IMR-90 (cell line): ENCODE measurements around the gene NOP14. TPM values are rescaled to one million over a fixed set of nuclear protein-coding genes. Genes with fewer than 3 reads are reported as not detected.

Experiments used
- ATAC-seq: fragments of 200-7000 bp; cut with Tn5 transposase; 2 replicates; pipeline ENCODE4 v1.9.1; 2020; ENCODE audit warnings: low read depth, mild to moderate bottlenecking, moderate library complexity
- BruUV-seq: library from RNA; stranded (reverse); fragments of 400-500 nt; replicated peaks from 2 replicates; lab custom pipeline; 2021; lab: Mats Ljungman, UMichigan
- CTCF ChIA-PET: fragments of 300-600 bp; formaldehyde crosslinking; extraction: SDS; loops from one replicate; lab custom pipeline; 2021; ENCODE audit warnings: antibody characterized with exemption; lab: Yijun Ruan, JAX
- POLR2A ChIA-PET: fragments of 300-600 bp; sonication (Branson Sonifier 250); formaldehyde crosslinking; loops from one replicate; lab custom pipeline; 2022; ENCODE audit warnings: antibody characterized with exemption; ENCODE audit not compliant: unreplicated experiment; lab: Charles Lee
- DNase-seq: peaks from one replicate; pipeline ENCODE4 v3.0.0; 2013
- H2AFZ ChIP-seq: replicated peaks from 2 replicates; pipeline ENCODE3; 2013; ENCODE audit warnings: low read length, mild to moderate bottlenecking; ENCODE audit not compliant: poor library complexity
- H2AK5ac ChIP-seq: 2 replicates; pipeline ENCODE4 v1.6.1; 2013; ENCODE audit warnings: low read depth, low read length, inconsistent platforms
- H2AK9ac ChIP-seq: replicated peaks from 2 replicates; pipeline ENCODE3; 2013; ENCODE audit warnings: mild to moderate bottlenecking, low read depth, low read length, moderate library complexity; ENCODE audit not compliant: poor library complexity
- H2BK120ac ChIP-seq: 2 replicates; pipeline ENCODE4 v1.6.1; 2013; ENCODE audit warnings: low read depth, low read length, inconsistent platforms
- H2BK15ac ChIP-seq: 3 replicates; pipeline ENCODE4 v1.6.1; 2013; ENCODE audit warnings: low read depth, low read length, inconsistent platforms
- H2BK20ac ChIP-seq: 2 replicates; pipeline ENCODE4 v1.6.1; 2013; ENCODE audit warnings: low read depth, mild to moderate bottlenecking, inconsistent platforms, low read length, moderate library complexity
- H2BK5ac ChIP-seq: 2 replicates; pipeline ENCODE4 v1.6.1; 2013; ENCODE audit warnings: mild to moderate bottlenecking, low read depth, low read length, inconsistent platforms; ENCODE audit not compliant: poor library complexity, severe bottlenecking
- H3K14ac ChIP-seq: replicated peaks from 2 replicates; pipeline ENCODE4 v1.6.1; 2013; ENCODE audit warnings: low read depth, low read length, inconsistent platforms
- H3K18ac ChIP-seq: 2 replicates; pipeline ENCODE4 v1.6.1; 2013; ENCODE audit warnings: low read depth, low read length, control low read depth
- H3K23ac ChIP-seq: 2 replicates; pipeline ENCODE4 v1.6.1; 2013; ENCODE audit warnings: low read depth, low read length, inconsistent platforms
- H3K27ac ChIP-seq: 2 replicates; pipeline ENCODE4 v1.5.1; 2013; ENCODE audit warnings: mild to moderate bottlenecking, control low read depth, low read length; ENCODE audit not compliant: insufficient read depth
- H3K27me3 ChIP-seq: 2 replicates; pipeline ENCODE4 v1.6.1; 2013; ENCODE audit warnings: low read length; ENCODE audit not compliant: control insufficient read depth, insufficient read depth
- H3K36me3 ChIP-seq: 2 replicates; pipeline ENCODE4 v1.6.1; 2013; ENCODE audit warnings: low read length, mixed read lengths; ENCODE audit not compliant: control insufficient read depth, insufficient read depth
- H3K4ac ChIP-seq: 2 replicates; pipeline ENCODE4 v1.6.1; 2013; ENCODE audit warnings: low read depth, low read length, inconsistent platforms
- H3K4me1 ChIP-seq: 2 replicates; pipeline ENCODE4 v1.6.1; 2013; ENCODE audit warnings: low read length, mixed read lengths; ENCODE audit not compliant: control insufficient read depth, insufficient read depth
- H3K4me2 ChIP-seq: 2 replicates; pipeline ENCODE4 v1.6.1; 2013; ENCODE audit warnings: low read depth, mild to moderate bottlenecking, control low read depth, low read length, moderate library complexity
- H3K4me3 ChIP-seq: 2 replicates; pipeline ENCODE4 v1.5.1; 2013; ENCODE audit warnings: low read depth, mild to moderate bottlenecking, control low read depth, low read length, moderate library complexity; ENCODE audit not compliant: insufficient read depth
- H3K56ac ChIP-seq: 2 replicates; pipeline ENCODE4 v1.6.1; 2013; ENCODE audit warnings: low read length, inconsistent platforms; ENCODE audit not compliant: insufficient read depth; ENCODE audit errors: extremely low read depth
- H3K79me1 ChIP-seq, 2 experiments: 2 replicates each; pipeline ENCODE4 v1.6.1; 2013; ENCODE audit warnings: low read length in 2 of 2, inconsistent platforms in 1 of 2, low read depth in 1 of 2
- H3K9ac ChIP-seq: 2 replicates; pipeline ENCODE4 v1.6.1; 2013; ENCODE audit warnings: low read depth, low read length, control low read depth
- H3K9me1 ChIP-seq: 2 replicates; pipeline ENCODE4 v1.6.1; 2013; ENCODE audit warnings: low read length, inconsistent platforms; ENCODE audit not compliant: insufficient read depth
- H3K9me3 ChIP-seq: 2 replicates; pipeline ENCODE4 v1.6.1; 2013; ENCODE audit warnings: low read length; ENCODE audit not compliant: control insufficient read depth, insufficient read depth
- H4K20me1 ChIP-seq: 2 replicates; pipeline ENCODE4 v1.6.1; 2013; ENCODE audit warnings: low read length, inconsistent platforms; ENCODE audit not compliant: insufficient read depth
- H4K5ac ChIP-seq: 2 replicates; pipeline ENCODE4 v1.6.1; 2013; ENCODE audit warnings: mild to moderate bottlenecking, low read depth, low read length, control low read depth
- H4K8ac ChIP-seq, 2 experiments: 2 replicates each; pipeline ENCODE4 v1.6.1; 2013; ENCODE audit warnings: low read depth in 2 of 2, low read length in 2 of 2, control low read depth in 1 of 2, inconsistent platforms in 1 of 2
- H4K91ac ChIP-seq: 2 replicates; pipeline ENCODE4 v1.6.1; 2013; ENCODE audit warnings: low read depth, low read length, inconsistent platforms; ENCODE audit not compliant: insufficient read depth
- CEBPB ChIP-seq: IDR thresholded peaks from 2 replicates; pipeline ENCODE4 v1.6.1; 2012; ENCODE audit warnings: low read depth, low read length, improper control_type of control experiment
- CHD1 ChIP-seq: IDR thresholded peaks from 2 replicates; pipeline ENCODE4 v1.6.1; 2012; ENCODE audit warnings: low read depth, low read length, improper control_type of control experiment
- FOS ChIP-seq: fragments of 150-350 bp; IDR thresholded peaks from 2 replicates; pipeline ENCODE4 v1.6.1; 2016; ENCODE audit warnings: low read depth, low read length
- MAFK ChIP-seq: IDR thresholded peaks from 2 replicates; pipeline ENCODE4 v1.6.1; 2012; ENCODE audit warnings: low read depth, low read length, improper control_type of control experiment
- MXI1 ChIP-seq: IDR thresholded peaks from 2 replicates; pipeline ENCODE4 v1.6.1; 2012; ENCODE audit warnings: low read depth, mild to moderate bottlenecking, low read length, moderate library complexity, borderline replicate concordance
- NFE2L2 ChIP-seq: fragments of 150-350 bp; IDR thresholded peaks from 2 replicates; pipeline ENCODE4 v1.6.1; 2016; ENCODE audit warnings: low read depth, mild to moderate bottlenecking, low read length
- RAD21 ChIP-seq: IDR thresholded peaks from 2 replicates; pipeline ENCODE4 v1.6.1; 2012; ENCODE audit warnings: low read length, improper control_type of control experiment
- RCOR1 ChIP-seq: IDR thresholded peaks from 2 replicates; pipeline ENCODE4 v1.6.1; 2012; ENCODE audit warnings: mild to moderate bottlenecking, low read length, improper control_type of control experiment; ENCODE audit not compliant: insufficient replicate concordance
- SMC3 ChIP-seq: fragments of 150-350 bp; IDR thresholded peaks from 2 replicates; pipeline ENCODE4 v1.6.1; 2016; ENCODE audit warnings: low read depth, mild to moderate bottlenecking, antibody characterized with exemption, low read length, moderate library complexity
- WGBS, 2 experiments: methylation state at CpG; one replicate each; pipeline versions ENCODE4 v1.1.5 to v1.1.7; 2013; ENCODE audit warnings: missing lambda C conversion rate in 2 of 2; ENCODE audit not compliant: insufficient read length in 1 of 2; ENCODE audit errors: extremely low coverage in 2 of 2; 5-methylcytosine and 5-hydroxymethylcytosine counted together
- dilution Hi-C: fragments of 300-500 bp; cut with HindIII; formaldehyde crosslinking; loops from one replicate; pipeline ENCODE4 v1.14.3; 2018; ENCODE audit warnings: low sequenced_read_pairs; ENCODE audit not compliant: unreplicated experiment
- in situ Hi-C: fragments of 300-500 bp; cut with MboI; formaldehyde crosslinking; loops from 3 replicates; pipeline ENCODE4 v1.14.3; 2019; ENCODE audit warnings: low sequenced_read_pairs, inconsistent platforms, mixed read lengths
- intact Hi-C: fragments of 100-400 bp; cut with micrococcal nuclease; formaldehyde crosslinking; loops from 2 replicates; pipeline ENCODE4 v1.10.0; 2022
- polyA plus RNA-seq, 3 experiments: library from polyadenylated mRNA; depleted of rRNA; stranded (reverse); fragments of >200 nt; gene quantifications; 2 replicates each; pipeline ENCODE4 v1.2.3, GENCODE V29; 2012; ENCODE audit warnings: low replicate concordance in 1 of 3
- total RNA-seq: library from RNA; depleted of rRNA; stranded (reverse); fragments of >200 nt; gene quantifications from 2 replicates; pipeline ENCODE4 v1.2.3, GENCODE V29; 2012
- TF ChIP-seq, protein P1 (sequence below): fragments of 150-350 bp; IDR thresholded peaks from 2 replicates; pipeline ENCODE4 v1.6.1; 2017; ENCODE audit warnings: mild to moderate bottlenecking, antibody characterized with exemption, low read length, low read depth
- TF ChIP-seq, protein P2 (sequence below): fragments of 150-350 bp; IDR thresholded peaks from 2 replicates; pipeline ENCODE4 v1.6.1; 2016; ENCODE audit warnings: low read depth, mild to moderate bottlenecking, low read length, moderate library complexity, borderline replicate concordance
- TF ChIP-seq, protein P3 (sequence below): conservative IDR thresholded peaks from 2 replicates; pipeline ENCODE4 v1.5.1; 2012; ENCODE audit warnings: mild to moderate bottlenecking, low read depth, low read length, improper control_type of control experiment

NOP14 gene
- total and polyA plus RNA-seq, 2 of the 4 experiments (the other 2 are of a cell fraction), result 10.9 to 12.6 TPM

DNA sequence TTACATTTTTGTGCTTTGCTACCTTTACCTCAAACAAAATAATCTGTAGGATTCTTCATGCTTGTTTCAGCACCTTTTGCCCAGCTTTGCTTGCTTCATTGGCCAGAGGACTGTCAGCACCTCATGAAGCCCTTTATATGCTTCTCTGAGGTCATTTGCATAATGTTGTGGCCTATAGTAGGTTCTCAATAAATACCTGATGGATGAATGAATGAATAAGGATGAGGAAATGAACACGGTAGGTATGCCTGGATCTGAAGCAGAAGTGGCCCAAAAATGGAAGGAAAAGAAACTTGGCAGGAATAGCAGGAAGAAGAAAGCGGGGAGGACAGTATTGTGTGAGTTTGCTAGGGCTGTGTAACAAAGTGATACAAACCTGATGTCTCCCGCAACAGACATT is 8.1 kb upstream of the NOP14 start:
- no peak overlapping the region for H4K91ac ChIP-seq
- WGBS, 2 experiments, result 93% methylated on average over 3 of the region's 3 CpGs; no CpG with 5 or more reads in 1 of the 2 experiments
- H3K4me2 ChIP-seq, result no peak overlapping the region
- no peaks in the 10 kb centered on the region for H3K36me3 ChIP-seq
- ChIA-PET POLR2A (no interaction called here), CTCF (no interaction called here)
- no peak overlapping the region for H2AK9ac ChIP-seq
- no peak overlapping the region for H2BK20ac ChIP-seq
- H3K4me3 ChIP-seq, result no peak overlapping the region
- no peak overlapping the region for H3K9ac ChIP-seq
- H3K14ac ChIP-seq, result no peak overlapping the region
- no peak overlapping the region for H4K5ac ChIP-seq
- H3K9me3 ChIP-seq, result no peaks in the 10 kb centered on the region
- H2BK120ac ChIP-seq, result no peak overlapping the region
- no peak overlapping the region for H3K4ac ChIP-seq
- H3K9me1 ChIP-seq, result no peaks in the 10 kb centered on the region
- H2BK5ac ChIP-seq, result no peak overlapping the region
- dilution Hi-C loops (no loop called here), in situ Hi-C loops (no loop called here), intact Hi-C loops (no loop called here)
- no peak overlapping the region for H3K27ac ChIP-seq
- no peak overlapping the region for H3K23ac ChIP-seq
- H3K56ac ChIP-seq, result no peak overlapping the region
- H3K4me1 ChIP-seq, result no peaks in the 10 kb centered on the region
- H3K18ac ChIP-seq, result no peak overlapping the region
- H3K79me1 ChIP-seq, result no peaks in the 10 kb centered on the region
- DNase-seq, result no peak
- TF ChIP-seq FOS (no peak), MAFK (no peak), RCOR1 (no peak), MXI1 (no peak), RAD21 (no peak), NFE2L2 (no peak), SMC3 (no peak), CEBPB (no peak), CHD1 (no peak)
- TF ChIP-seq, protein P1, sequence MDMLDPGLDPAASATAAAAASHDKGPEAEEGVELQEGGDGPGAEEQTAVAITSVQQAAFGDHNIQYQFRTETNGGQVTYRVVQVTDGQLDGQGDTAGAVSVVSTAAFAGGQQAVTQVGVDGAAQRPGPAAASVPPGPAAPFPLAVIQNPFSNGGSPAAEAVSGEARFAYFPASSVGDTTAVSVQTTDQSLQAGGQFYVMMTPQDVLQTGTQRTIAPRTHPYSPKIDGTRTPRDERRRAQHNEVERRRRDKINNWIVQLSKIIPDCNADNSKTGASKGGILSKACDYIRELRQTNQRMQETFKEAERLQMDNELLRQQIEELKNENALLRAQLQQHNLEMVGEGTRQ, result no peak
- TF ChIP-seq, protein P2, sequence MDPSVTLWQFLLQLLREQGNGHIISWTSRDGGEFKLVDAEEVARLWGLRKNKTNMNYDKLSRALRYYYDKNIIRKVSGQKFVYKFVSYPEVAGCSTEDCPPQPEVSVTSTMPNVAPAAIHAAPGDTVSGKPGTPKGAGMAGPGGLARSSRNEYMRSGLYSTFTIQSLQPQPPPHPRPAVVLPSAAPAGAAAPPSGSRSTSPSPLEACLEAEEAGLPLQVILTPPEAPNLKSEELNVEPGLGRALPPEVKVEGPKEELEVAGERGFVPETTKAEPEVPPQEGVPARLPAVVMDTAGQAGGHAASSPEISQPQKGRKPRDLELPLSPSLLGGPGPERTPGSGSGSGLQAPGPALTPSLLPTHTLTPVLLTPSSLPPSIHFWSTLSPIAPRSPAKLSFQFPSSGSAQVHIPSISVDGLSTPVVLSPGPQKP, result no peak
- TF ChIP-seq, protein P3, sequence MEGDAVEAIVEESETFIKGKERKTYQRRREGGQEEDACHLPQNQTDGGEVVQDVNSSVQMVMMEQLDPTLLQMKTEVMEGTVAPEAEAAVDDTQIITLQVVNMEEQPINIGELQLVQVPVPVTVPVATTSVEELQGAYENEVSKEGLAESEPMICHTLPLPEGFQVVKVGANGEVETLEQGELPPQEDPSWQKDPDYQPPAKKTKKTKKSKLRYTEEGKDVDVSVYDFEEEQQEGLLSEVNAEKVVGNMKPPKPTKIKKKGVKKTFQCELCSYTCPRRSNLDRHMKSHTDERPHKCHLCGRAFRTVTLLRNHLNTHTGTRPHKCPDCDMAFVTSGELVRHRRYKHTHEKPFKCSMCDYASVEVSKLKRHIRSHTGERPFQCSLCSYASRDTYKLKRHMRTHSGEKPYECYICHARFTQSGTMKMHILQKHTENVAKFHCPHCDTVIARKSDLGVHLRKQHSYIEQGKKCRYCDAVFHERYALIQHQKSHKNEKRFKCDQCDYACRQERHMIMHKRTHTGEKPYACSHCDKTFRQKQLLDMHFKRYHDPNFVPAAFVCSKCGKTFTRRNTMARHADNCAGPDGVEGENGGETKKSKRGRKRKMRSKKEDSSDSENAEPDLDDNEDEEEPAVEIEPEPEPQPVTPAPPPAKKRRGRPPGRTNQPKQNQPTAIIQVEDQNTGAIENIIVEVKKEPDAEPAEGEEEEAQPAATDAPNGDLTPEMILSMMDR, result no peak
- BruUV-seq, result no TSS peak
- H4K20me1 ChIP-seq, result no peaks in the 10 kb centered on the region
- no peaks in the 10 kb centered on the region; the same call in none of the 2 replicates for H3K27me3 ChIP-seq
- H2BK15ac ChIP-seq, result no peak overlapping the region
- H2AK5ac ChIP-seq, result no peak overlapping the region
- ATAC-seq, result no peak
- H4K8ac ChIP-seq, result no peak overlapping the region
- no peak overlapping the region for H2AFZ ChIP-seq
